ENCODE results near the gene LARP1B. TPM values are rescaled to one million over a fixed set of nuclear protein-coding genes. Genes with fewer than 3 reads are reported as not detected.
"Not testable (repeated sequence)": the region's sequence is repeated elsewhere in the genome, so short reads cannot be mapped to it uniquely, and the experiment has no call there.

Gene LARP1B
- total RNA-seq, 1 donor from 2014 or later: 17.8 TPM

DNA sequence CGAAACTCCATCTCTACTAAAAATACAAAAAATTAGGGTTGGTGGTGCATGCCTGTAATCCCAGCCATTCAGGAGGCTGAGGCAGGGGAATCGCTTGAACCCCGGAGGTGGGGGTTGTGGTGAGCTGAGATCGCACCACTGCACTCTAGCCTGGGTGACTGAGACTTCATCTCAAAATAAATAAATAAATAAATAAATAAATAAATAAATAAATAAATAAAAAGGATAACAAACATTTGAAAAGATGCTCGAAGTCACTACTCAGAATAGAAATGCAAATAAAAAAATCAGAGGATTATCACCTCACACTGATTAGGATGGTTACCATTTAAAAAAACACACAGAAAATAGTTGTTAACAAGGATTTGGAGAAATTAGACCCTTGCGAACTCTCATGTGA is 73.8 kb downstream of the LARP1B start:
- intact Hi-C loops (cut with micrococcal nuclease): no loop called here

DNA sequence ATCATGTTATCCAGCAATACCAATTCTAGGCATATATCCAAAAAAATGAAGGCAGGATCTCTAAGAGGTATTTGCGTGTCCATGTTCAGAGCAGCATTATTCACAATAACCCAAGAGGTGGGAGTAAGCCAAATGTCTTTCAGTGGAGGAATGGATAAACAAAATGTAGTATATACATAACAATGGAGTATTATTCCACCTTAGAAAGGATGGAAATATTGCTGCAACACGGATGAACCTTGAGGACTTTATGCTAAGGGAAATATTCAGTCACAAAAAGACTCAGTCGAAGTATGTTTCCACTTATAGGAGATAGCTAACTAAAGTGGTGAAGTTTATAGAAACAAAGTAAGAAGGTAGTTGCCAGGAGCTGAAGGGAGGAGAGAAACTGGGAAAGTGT is 74.3 kb downstream of the LARP1B start:
- intact Hi-C loops (cut with micrococcal nuclease): no loop called here

DNA sequence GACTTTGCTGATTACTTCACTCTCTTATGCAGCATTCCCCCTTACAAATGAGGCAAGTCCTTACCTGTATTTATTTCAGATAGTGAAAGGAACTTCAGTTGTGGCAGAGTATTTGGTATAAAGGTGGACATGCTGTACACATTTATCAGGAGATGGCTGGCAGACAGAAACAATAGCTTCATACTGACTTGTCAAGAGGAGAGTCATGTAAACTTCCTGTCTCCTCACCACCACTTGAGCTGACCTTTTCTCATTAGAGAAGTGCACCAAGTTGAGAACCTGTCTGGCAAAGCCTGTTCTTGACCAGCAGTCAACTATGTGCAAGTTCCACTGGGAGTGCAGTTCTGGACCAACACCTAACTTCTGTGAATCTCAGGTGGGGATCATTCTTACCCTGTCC is 80.8 kb downstream of the LARP1B start:
- intact Hi-C loops (cut with micrococcal nuclease): no loop called here

DNA sequence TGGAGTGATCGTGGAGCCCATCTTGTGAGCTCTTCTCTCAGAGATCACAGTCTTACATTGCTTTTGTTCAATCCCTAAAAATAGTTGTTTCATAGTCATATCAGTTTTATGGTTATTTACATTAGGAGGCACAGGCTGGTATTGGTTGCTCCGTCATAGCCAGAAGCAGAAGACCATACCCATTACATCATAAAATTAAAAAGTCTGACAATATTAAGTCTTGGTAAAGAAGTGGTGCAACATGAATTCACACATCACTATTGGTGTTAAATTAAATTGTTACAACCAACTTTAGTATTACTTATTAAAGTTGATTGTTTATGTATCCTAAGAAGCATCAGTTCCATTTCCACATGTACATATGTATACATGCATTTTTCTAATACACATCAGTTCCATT is 84.6 kb downstream of the LARP1B start:
- intact Hi-C loops (cut with micrococcal nuclease): no loop called here

DNA sequence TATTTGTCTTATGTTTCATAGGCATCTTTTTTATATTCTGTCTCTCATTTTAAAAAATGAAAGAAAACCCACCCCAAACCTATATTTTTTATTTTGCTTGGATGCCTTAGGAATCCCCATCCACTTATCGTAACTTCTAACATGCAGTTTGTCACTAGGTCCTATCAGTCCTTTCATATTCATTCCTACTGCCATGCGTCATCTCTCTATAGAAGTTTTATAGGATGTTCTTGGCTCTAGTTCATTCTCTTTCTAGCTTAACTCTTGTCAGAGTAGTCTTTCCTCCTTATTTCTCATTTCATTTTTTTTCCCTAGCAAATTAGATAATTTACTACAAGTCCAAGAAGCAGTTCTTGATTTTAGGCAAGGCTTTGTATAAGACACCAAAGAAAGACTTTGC is 92.7 kb downstream of the LARP1B start:
- intact Hi-C loops (cut with micrococcal nuclease): no loop called here

DNA sequence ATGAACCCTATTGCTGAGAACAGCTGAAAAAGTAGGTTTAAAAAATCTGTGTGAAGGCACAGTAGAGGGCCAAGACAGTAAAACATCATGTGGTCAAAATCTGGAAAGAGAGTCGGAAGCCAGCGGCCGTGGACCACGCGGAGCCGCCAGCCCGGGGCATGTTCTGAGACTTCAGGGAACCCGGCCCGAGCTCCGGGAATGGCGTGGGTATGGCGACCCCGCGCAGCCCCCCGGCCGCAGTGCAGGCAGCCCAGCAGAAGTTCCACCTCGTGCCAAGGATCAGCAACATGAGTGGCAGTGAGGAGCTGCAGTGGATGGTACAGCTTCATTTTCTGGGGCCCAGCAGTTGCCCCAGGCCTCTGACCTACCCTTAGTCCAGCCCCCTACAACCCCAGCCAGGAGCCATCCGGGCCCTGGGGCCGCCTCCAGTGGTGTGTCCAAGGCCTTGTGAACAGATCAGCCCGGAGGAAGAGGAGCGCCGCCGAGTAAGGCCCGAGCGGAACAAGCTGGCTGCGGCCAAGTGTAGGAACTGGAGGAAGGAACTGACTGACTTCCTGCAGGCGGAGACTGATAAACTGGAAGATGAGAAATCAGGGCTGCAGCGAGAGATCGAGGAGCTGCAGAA is 94.2 kb downstream of the LARP1B start:
- intact Hi-C loops (cut with micrococcal nuclease): no loop called here

DNA sequence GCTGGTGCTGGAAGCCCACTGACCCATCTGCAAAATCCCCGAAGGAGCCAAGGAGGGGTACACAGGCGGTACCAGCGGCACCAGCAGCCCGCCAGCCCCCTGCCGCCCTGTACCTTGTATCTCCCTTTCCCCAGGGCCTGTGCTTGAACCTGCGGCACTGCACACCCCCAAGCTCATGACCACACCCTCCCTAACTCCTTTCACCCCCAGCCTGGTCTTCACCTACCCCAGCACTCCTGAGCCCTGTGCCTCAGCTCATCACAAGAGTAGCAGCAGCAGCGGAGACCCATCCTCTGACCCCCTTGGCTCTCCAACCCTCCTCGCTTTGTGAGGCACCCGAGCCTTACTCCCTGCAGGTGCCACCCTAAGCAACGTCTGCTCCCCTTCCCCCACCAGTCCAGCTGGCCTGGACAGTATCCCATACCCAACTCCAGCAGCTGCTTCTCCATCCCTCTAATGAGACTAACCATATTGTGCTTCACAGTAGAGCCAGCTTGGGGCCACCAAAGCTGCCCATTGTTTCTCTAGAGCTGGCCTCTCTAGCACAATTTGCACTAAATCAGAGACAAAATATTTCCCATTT is 94.9 kb downstream of the LARP1B start:
- intact Hi-C loops (cut with micrococcal nuclease): no loop called here

DNA sequence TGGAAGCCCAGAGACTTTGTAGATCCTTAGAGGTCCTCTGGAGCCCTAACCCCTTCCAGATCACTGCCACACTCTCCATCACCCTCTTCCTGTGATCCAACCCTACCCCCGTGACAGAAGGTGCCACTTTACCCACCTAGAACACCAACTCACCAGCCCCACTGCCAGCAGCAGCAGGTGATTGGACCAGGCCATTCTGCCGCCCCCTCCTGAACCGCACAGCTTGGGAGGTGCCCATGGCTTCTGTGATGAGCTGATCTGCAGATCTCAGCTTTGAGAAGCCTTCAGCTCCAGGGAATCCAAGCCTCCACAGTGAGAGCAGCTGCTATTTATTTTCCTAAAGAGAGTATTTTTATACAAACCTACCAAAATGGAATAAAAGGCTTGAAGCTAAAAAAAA is 95.4 kb downstream of the LARP1B start:
- intact Hi-C loops (cut with micrococcal nuclease): not testable (repeated sequence)

DNA sequence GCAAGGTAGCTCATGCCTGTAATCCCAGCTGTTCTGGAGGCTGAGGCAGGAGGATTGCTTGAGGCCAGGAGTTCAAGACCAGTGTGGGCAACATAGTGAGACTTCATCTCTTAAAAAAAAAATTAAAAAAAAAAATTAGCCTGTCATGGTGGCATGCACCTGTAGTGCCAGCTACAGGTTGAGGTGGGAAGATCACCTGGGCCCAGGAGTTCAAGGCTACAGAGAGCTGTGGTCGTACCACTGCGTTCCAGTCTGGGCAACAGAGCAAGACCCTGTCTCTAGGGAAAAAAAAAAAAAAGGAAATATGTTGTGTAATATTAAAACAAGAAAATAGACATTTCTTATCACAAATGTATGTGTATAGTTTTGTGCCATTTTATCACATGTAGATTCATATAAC is 97.8 kb downstream of the LARP1B start:
- intact Hi-C loops (cut with micrococcal nuclease): no loop called here

DNA sequence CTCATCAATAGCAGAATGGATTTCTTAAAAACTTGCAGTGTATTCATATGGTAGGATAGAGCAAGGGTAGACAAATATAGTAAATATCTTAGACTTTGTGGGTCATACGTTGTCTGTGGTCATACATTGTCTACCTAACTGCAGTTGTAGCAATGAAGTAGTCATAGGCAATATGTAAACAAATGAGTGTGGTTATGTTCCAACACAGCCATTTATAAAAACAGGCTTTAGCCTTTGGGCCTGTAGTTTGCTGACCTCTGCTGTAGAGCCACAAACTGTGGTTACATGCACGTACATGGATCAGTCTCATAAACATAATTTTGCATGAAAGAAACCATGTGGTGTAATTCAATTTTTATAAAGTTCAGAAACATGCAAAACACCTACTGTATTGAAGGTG is 98.9 kb downstream of the LARP1B start:
- intact Hi-C loops (cut with micrococcal nuclease): no loop called here

DNA sequence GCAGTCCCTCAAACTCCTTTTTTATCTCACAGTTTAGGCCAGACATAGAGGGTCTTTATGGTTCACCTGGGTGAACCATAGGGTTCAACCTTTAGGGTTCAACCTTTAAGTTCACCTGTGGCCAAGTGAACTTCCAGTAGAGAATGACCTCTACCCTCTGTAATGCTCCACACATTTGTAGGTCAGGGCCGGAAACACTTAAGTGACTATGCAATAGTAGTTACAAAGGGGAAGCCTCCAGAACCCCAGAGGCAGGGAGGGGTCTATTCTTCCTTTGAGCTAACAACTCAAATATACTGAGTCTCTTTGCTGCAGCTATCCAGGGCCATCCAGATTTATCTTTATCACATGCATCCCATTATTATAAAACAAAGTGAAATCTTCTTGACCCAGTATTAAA is 100.0 kb downstream of the LARP1B start:
- intact Hi-C loops (cut with micrococcal nuclease): no loop called here

DNA sequence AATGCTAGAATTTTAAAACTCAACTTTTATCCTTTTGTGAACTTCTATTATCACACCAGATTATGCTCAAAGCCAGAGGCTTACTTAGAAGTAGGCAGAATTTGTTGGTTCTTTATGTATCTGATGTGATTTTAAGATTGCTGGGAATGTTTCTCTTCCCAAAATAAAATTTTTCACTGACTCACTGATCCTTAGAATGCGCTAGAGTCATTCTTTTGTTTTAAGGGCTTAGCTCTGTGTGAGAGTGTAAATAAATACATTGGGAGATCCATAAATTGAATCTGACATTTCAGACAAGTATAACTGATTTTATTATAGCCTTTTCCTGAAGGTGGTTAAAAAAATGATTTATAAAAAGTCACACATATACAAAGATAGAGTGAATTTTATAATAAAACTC is 101.3 kb downstream of the LARP1B start:
- intact Hi-C loops (cut with micrococcal nuclease): no loop called here

DNA sequence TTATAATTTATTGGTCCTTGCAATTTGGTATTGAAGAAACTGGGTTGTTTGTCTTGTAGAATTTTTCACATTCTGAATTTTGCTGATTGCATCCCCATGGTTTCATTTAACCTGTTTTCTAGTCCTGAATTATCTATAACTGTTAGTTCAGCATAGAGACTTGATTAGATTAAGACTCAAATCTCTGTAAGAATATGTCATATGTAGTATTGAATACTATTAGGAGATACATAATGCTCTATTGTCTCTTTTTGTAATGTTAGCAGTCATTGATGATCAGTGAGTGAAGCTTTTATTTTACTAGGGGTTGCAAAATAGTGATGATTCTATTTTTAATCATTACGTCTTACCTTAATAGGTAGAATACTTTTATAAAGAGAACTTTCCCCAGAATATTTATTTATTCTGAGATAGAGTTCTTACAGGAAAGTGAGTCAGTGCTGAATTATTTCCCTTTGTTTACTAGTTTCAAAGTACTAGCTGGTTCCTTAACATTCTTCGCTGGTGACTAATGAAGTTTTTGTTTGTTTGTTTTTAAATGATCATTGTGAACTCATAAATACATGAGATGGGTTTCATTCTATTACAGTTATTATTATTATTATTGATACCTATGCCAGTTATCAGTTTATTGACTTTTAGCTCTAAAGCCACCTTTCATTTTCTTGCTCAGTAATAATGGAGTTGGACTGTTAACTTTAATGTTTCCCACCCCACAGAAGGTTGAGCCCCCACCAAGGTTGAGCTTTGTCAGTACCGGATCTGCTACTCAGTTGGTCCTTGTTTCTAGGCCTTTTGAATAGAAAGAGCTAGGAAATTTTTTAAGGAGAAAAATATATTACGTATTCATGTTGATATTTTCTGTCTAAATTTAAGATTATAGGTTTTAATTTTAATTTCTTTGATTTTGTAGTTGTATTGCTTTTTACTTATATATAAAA is 102.3 kb downstream of the LARP1B start:
- intact Hi-C loops (cut with micrococcal nuclease): no loop called here

DNA sequence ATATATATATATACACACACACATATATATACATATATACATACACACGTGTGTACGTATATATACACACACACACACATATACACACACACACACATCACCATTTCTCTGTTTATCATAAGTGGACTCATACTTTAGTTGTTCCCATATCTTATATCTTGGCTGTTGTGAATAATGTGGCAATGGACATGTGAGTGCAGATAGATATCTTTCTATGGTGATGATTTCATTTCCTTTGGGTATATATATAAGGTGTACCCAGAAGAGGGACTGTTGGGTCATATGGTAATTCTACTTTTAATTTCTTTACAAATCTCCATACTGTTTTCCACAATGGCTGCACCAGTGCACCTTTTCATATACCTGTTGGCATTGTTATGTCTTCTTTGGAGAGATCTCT is 105.9 kb downstream of the LARP1B start:
- intact Hi-C loops (cut with micrococcal nuclease): loop anchor here (5.0 kb wide), 1 partner anchor 1330 kb away; no protein-coding TSS in a partner anchor

DNA sequence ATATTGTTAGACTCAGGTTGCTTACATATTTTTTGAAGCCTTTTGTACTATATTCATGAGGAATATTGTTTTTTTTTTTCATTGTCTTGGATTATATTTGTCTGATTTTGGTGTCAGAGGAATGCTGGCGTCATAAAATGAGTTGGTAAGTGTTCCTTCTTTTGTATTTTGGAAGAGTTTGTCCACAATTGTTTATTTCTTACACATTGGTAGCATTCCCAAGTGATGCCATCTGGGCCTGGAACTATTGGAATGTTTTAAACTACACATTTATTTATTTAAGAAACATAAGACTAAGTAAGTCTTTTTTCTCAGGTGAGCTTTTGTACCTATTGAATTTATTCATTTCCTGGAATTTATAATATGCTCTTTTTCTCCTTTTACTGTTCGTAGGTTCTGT is 107.6 kb downstream of the LARP1B start:
- intact Hi-C loops (cut with micrococcal nuclease): loop anchor here (5.0 kb wide), 1 partner anchor 1329 kb away; no protein-coding TSS in a partner anchor

DNA sequence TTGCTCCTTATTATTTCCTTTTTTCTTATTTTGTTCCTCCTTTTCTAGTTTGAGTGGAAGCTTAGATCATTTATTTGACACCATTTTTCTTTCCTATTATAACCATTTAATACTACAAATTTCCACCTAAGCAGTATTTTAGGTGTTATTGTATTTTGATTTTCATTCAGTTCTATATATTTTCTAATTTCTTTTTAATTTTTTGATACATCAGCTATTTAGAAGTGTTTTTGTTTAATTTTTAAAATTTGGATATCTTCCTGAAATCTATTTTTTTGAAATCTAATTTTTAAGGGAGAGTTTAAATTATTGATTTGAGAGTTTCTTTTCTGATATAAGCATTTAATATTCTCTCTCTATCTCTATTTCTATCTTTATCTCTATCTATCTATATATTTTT is 108.1 kb downstream of the LARP1B start:
- intact Hi-C loops (cut with micrococcal nuclease): loop anchor here (5.0 kb wide), 1 partner anchor 1328 kb away; no protein-coding TSS in a partner anchor

DNA sequence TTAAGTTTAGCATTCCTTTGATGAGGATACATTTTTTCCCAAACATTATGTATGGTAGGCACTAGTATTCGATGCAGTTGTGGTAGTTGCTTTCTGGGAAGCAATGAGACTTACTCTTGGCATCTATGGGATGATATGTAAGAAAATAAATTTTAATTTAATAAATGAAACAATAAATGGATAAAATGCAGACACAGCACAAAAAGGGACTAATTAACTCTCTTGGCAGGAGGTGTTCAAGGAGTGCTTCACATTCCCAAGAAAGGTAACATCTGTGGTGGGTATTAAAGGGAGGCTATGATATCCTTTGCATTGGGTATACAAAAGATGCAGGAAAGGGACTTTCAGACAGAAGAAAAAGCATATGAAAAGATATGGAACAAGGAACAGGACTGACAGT is 115.5 kb downstream of the LARP1B start:
- intact Hi-C loops (cut with micrococcal nuclease): no loop called here

DNA sequence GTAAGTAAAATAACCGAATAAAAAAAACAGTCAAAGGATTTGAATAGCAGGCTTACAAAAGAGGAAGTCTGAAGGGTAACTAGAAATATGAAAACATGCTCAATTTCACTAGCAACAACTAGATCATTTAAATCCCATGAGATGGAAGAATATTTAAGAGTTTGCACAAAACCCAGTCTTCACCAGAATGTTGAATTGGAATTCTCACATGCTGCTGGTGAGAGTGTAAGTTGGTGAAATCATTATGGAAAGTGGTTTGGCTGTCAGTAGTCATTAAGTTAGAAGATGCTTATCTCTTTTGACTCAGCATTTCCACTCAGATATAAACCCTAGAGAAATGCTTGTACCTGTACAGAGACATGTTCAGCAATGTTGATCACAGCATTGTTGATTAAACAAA is 116.4 kb downstream of the LARP1B start:
- intact Hi-C loops (cut with micrococcal nuclease): no loop called here

DNA sequence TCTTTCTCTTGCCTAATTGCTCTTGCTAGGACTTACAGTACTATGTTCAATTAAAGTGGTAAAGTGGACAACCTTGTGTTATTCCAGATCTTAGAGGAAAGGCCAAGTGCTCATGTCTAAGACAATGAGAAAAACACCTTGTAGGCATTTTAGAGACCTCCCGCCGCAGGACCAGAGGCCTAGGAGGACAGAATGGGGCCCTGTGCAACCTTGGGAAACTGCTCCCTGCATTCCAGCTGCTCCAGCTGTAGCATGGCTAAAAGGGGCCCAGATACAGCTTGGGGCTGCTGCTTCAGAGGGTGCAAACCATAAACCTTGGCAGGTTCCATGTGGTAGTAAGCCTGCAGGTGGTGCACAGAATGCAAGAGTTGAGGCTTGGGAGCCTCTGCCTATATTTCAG is 125.5 kb downstream of the LARP1B start:
- intact Hi-C loops (cut with micrococcal nuclease): no loop called here

DNA sequence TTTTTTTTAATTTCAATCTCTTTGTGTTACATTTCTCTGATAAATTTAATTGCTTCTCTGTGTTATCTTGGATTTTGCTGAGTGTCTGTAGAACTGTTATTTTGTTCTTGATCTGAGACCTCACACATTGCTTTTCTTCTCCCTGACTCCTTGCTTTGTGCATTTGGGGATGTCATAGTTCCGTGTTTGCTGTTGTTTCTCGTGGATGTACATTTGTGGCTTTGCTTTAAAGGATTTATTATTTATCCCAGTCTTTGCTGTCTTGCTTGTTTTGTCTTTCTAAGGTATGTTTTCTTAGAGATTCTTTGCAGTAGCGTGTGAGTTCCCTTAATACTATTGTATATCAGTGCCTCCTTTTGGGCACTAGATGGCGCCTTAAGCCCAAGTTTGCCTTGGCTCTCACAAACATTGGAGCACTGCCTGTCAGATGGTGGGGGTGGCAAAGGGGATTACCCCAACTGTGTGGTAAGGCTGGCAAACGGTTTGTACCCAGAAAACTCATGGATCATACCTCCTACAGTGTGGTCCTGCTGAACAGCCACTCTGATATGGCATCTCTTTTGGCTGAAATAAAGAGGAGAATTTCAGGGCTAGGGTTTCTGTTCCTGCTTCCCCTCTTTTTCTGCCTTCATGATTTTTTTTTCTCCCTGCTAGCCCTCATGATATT is 130.1 kb downstream of the LARP1B start:
- intact Hi-C loops (cut with micrococcal nuclease): loop anchor here (1.0 to 5.0 kb wide), 11 partner anchors 30 to 1450 kb away; partner anchors contain the start of genes C4orf33, JADE1 and LARP1B

Measured in T-helper 1 cell treated with Interleukin-12 subunit alpha and Interleukin-12 subunit beta and Interleukin-4 antibody, amounts not matched to agents 30 ng/mL and 1 ng/mL, for 36 hours (primary cell).